T-helper 1 cell (primary cell): Measurements from ENCODE around the gene MAD1L1.

Experiments used
- DNase-seq, 5 donors: peaks; one replicate each; pipeline ENCODE4 v3.0.0-alpha.2; 2012 to 2020

MAD1L1 gene

DNA sequence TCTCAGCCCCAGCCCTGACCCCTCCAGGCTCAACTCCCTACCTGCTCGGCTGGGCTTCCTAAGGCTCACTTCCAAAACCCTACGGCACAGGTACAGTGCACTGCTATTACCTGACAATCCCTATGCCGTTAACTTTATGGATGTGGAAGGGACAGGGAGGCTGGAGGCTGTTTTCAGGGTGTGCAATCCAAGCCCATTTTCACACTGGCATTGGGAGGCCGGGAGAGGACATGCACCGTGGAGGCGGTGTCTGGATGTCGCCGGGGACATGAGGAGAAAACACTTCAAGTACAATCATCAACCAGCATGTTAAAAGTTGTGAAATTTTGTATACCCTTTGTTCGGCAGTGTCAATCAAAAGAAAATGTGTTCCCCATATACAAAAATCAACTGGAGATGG is 80.1 kb downstream of the MAD1L1 start:
- no peak for DNase-seq

DNA sequence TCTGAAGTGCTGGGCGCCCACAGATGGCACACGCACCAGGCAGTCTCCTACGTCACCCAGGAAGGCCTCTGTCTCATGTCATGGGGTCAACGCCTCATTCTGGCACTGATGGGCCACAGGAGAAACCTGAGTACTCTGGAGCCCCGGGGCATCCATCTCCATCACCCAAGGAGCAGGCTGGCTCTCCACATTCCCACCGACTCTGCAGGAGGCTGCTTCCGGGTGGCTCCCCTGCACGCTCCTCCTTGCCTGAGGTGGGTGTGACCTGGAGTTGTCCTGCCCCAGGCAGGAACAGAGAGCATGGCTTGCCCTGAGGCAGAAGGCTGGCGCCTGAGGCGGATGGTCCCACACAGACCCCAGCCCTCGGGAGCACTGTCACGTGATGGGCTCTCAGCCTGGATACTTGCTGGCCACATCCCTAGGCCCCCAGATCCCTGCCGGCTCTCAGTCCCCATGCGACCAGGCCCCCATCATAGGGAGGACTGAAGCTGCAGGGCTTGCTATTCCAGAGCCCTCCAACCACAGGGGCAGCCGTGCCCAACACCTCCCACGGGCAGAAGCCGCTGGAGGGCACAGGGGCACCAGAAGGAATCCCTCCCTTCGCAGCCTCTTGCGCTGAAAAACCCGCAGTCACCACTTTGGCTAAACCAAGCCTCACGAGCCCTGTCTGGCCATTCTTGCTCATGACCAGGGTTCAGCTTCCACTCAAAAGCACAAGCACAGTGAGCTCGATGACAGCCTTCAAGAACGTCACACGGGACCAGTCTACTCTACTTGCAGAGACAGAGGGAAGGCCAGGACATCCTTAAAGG is 80.7 kb downstream of the MAD1L1 start:
- DNase-seq = no peak

DNA sequence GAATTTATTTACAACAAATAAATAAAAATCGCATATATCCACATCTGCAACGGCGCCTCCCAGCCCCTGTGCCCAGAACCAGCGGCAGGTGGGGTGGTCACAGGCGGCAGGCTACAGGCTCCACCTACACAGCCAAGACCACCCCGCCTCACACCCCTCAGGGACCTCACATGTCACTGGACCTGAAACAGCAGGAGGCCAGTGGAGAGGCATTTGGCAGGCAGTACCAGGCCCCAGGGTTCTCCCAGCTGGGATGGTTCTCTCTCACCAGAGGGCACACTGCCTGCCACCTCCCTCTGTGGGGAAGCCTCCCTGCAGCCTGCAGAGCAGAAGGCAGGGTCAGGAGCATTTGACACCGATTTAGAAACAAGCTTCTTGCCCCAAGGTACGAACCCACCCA is 81.5 kb downstream of the MAD1L1 start:
- DNase-seq = no peak

DNA sequence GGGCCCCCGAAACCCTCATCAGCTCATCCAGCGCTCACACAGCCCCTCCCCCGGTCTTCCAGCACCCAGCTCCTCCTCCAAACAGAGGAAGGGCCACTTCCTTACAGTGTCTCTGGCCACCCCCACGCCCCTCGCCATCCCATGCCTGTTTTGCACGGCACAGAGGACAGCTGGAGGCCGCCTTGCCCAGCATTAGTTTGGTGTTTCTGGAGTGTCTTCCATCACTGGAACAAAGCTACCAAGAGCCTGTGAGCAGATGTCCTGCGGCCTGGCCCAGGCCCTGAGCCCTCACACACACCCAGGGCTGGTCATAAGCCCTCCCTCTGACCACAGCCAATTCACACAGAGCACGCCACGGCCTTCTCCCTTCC is 82.3 kb downstream of the MAD1L1 start:
- no peak for DNase-seq

DNA sequence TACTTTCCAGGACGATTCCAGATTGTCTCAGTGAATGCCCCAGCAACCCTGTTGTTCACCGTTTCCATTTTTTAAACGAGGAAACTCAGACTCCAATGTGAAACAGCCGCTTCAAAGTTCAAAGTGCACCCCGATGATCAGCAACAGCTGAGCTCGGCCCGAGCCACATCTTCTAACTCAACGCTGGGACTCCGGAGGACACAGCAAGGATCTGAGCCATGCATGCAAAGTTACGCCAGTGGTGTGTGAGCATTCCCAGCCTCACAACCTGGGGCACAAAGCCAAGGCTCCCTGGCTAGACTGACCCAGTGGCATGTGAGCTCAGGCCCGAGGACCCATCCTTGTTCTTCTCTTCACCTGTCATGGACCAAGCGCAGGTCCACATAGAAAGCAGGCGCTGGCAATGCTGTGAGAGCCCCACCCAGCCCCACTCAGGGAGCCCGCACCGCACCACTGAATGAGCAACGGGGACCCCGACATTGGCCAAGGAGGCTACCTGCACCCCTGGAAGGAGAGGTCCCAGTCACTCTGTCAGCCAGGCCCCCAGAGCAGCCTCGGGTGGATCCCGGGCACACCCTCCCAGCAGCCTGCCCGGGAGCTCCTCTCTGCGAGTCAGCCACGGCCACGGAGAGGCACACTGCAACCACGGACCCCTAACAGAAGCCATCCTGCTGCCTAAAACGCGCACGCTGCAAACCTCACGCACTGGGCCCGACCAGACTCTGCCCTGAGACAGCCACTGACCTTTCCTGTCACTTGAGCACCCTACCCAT is 82.9 kb downstream of the MAD1L1 start:
- DNase-seq = no peak

DNA sequence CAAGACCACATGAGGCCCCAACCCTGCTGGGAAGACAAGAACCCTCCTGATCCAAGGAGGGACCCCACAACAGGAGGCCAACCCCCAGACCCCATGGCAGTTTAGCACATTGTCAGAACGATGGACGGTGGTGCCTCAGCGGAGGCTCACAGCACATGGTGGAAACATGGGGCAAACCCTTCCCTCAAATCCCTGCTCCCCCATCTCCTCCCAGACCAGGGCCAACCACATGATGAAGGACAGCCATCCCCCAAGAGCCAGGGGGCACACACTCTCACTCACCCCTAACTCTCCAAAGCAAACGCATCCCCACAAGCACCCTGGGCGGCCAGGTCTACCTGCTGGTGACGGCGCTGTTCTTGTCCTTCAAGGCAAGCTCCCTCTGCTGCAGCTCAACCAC is 83.9 kb downstream of the MAD1L1 start:
- DNase-seq = no peak

DNA sequence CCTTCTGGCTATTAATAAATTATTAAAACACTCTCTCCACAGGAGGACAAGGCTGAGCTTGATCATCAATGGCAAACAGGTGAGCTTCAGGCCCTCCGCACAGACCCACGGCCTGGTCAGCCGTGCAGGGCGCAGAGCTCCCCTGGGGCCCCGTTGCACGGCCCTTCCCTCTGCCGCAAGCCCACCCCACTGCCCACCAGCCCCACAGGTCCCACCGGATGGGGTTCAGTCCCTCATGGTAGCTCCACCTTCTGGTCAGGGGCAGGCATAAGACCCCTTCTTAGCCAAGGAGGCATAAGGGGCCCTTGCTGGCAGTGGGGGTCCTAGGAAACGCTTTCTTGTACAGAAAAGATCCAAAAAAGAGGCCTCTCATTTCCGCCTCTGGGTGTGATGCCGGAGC is 84.6 kb downstream of the MAD1L1 start:
- no peak for DNase-seq

DNA sequence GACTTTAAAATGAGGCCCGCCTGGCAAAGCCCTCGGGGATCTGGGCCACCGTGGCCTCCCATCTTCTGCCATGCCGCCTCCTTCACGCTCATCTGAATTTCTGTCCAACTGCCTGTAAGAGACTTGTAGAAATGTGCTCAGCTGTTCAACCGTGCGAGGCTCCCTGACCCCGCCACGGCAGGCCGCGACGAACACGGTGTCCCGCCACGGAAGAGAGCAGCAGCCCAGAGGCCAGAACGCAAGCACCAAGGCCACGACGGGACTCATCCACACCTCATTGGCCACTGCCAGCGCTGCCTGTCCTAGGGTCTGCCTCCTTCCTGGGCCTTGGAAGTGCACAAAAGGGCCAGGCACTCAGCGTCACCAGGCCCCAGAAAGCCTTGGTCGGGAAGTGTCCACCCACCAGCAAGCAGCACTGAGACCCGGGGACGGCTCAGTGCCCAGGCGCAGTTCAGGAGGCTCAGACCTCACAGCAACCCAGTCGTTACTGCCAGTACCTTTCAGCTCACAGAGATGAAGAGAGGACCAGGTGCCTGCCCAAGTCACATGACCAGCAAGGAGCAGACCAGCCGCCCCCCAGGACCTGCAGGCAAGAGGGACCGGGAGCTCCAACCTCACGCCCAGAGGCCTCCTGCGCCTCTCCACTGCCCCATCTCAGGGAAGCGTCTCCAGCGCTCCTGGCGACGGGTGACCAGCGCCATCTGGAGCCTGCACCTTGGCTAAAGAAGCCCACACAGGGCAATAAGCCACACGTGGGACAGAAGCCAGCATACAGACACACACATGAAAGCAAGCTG is 85.9 kb downstream of the MAD1L1 start:
- DNase-seq = no peak

DNA sequence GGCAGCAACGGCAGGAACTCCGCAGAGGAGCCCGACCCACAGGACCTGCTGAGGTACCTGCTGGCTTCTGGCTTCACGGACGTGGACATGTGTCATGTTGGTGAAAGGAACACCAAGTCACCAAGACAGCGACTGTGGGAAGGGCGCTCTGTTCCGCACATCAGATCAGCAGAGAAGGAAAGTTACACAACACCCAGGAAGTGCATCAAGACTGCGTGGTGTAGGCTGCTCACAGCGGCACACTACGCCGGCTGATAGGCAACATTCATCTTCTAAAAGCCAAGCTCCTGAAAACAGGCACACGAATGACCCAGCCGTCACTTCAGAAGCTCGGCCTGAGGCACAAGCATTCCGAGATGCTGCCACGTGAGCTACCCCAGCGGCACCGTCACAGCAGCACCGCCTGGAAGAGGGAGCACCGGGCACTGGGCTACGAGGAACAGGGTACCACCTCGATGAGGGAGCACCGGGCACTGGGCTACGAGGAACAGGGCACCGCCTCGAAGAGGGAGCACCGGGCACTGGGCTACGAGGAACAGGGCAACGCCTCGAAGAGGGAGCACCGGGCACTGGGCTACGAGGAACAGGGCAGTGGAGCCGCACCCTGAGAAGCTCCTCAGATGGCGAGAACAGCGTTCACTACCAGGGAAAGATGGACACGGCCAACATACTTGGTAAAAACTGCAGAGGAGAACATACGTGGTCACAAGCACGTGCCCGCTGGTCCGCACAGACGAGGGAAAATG is 86.7 kb downstream of the MAD1L1 start:
- no peak for DNase-seq

DNA sequence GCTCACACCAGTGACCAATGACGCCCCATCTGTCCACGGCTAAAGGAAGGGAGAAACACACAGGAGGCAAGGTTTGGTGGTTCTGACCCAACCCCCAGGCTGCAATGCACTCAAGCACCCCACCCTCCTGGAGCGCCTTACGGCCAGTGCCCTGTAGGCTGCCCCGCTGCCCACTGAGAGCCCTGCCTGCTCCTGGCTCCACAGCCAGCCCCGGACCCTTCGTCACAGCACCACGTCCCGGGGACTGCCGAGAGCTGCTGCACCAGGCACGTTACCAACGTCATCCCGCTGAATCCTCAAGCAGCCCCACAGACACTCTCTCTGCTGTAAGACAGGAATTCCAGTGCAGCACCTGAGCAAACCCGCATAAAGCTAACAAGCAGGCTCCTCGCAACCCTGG is 87.8 kb downstream of the MAD1L1 start:
- no peak for DNase-seq

DNA sequence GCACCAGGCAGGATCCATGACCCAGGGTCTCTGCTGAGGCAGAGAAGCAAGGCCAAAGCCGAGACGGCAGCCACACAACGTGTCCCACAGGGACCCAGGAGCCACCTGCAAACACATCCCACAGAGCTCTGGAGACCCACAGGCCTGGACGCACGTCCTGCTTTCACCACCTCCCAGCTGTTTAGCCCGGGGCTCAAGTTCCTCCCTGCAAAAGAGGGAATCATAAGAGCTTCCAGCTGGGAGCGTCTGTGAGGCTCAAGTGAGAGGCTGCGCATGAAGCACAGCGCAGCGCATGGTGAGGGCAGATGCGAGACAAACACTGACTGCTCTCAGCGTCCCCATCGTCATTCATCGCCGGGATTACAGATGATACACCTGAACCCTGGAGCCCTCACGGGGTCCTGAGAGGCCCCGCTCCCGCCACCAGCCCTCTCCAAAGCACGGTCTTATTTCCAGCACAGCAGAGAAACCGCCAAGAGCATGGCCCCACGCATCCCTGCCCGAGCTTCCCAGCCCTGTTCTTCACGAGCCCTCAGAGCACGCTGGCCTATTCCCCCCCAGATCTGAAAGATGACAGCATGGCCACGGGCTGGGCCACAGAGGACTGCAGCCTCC is 88.7 kb downstream of the MAD1L1 start:
- DNase-seq = no peak

DNA sequence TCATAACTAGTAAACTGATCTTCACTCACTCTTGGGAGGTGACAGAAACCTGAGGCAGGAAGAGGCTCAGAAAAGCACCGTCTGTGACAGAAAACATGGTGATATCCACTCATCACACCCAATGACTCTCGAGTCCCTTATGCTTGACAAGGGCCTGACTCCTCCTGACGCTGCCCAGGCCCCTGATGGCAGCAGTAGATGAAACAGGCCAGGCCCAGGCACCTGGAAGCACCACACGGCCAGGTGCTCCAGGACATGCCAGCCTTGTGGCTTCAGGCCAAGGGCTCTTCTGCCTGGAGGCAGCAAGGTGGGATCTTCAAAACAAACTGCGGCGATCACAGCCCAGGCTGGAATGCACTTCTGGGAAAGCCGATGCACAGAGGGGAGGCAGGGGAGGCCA is 89.3 kb downstream of the MAD1L1 start:
- no peak for DNase-seq

DNA sequence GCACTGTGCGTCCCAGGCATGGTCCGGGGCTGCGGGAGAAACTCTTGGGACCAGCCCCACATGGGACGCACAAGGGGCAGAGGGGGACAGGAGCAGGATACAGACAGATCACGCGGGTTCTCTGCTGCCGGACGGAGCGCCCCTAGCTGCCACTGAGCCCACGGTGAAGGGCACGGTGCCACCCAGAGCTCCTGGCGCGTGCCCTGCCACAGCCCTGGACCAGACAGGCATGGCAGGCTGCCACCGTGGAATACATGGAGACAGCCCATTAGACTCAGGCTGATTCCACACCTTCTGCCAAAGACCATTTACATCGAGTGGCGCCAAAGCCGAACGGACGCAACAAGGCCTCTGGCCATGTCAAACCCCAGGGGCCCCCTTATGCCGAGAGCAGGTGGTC is 90.4 kb downstream of the MAD1L1 start:
- DNase-seq = no peak

DNA sequence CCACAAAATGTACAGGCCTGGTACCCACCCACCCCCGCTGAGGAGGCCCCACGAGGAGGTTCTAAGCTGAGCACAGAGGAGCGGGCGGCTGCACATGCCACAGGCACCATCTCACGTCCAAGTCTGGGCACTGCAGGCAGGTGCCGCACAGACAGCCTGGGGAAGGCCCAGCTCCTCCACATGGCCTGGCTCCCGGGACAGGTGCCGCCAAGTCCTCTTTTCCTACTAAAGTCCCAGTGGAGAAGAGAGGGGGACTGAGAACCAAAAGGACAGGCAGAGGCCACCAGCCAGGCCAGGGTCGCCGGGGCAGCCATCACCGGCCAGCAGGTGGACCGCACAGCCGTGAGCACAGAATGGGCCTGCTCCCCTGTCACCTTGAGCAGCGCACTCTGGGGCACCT is 91.1 kb downstream of the MAD1L1 start:
- DNase-seq = no peak

DNA sequence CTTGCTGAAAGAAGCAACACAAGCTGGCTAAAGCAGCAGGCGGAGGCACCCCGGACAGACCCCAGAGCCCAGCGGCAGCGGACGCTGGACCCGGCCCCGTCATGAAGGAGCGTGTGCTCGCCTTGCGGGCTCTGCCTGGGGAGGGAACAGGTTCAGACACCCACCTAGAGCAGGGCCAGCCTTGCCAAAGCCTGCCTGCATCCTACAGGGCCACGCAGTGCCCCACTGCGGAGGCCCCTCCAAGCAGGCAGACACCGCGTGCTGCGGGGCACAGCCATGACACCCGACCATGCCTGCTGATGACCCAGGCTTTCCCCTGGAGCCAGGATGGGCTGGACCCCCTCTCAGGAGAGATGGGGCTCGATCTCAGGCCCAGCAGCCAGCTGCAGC is 91.7 kb downstream of the MAD1L1 start:
- DNase-seq = no peak

DNA sequence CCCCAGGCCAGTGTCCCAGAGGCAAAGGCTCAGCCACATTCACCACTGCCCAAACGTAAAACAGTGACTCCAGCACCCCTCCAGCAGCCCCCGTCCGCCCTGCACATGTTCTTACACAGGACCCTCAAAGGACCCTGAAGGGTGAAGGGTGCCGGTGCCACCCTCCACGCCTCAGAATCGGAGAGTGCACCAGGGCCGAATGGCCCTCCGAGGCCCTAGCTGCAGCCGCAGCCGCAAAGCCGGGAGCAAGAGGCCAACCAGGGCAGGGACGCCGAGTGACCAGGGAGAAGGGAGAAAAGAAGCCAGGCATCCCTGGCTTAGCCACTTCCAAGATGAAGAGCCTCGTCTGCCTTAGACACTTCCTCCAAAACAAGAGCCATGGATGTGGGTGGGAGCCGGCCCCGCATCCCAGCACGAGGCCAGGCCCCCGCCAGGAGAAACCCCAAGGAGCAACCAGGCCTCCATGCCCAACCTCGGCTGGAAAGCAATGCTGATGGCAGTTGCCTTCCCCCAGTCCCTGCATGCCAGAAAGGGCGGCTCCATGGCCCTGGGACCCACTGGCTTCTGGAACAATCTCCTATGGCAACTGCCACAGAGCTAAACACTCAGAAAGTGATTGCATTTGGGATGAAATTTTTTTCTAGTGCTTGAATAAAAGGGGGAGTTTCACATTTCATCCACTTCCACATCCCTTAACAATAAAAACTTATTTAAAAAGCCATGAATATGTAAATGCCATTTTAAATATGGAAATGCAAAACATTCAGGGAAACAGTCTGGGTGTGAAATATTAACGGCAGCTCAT is 92.3 kb downstream of the MAD1L1 start:
- DNase-seq = no peak

DNA sequence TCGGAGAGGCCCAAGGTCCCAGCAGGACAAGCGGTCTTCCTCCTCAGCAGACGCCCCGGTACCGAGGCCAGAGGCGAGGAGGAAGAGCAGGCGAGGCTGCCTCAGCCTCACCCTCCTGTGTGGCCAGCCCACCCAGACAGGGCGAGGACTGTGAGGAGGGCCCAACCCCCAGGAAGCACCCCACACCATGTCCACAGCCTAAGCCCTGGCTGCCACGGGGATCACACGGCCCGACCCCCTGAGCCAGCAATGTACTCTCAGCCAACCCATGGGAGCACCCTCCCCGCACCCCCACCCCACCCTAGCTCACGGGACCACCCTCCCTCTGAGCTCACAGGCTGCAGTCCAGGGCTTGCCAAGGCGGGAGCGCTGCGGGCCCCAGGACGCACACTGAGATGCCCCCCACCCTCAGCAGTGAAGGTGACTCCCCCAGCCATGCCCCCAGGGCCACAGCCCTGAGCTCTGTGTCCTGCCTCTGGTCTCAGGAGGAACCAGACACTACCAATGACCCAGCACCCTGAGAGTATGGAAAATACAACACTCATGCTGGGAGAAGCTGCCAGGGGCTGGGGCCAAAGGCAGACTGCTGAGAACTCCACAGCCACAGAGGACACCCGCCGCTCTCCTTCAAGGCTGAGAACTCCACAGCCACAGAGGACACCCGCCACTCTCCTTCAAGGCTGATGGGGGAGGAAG is 93.6 kb downstream of the MAD1L1 start:
- no peak for DNase-seq

DNA sequence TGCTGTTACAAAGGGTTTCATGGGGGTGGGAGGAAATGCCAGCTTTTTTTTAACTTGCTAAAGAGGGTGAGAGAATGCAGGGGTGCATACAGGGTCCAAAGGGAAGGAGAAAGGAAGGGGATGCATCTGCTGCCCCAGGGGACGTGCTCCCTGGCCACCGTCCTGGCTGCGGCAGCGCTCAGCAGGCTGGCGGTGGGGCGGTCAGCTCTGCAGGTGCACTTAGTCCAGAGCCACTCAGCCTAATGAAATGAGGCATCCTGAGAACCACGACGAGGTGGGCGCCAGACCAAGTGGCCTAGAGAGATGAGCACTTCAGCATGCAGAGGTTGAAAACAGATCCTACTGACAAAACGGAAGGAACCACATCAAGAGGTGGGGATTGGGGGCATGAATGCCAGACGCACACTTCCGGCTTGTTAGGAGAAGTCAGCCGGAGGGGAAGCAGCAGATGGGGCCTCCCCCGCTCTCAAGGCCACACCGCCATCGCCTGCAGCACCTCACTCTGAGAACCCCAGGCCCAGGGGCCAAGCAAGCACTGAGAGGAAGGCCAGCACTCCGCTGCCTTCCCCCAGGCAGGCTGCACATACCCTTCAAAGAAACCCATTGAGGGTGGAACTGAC is 94.5 kb downstream of the MAD1L1 start:
- peak in 2 of 5 donors; percentile 20 to 26 for DNase-seq

DNA sequence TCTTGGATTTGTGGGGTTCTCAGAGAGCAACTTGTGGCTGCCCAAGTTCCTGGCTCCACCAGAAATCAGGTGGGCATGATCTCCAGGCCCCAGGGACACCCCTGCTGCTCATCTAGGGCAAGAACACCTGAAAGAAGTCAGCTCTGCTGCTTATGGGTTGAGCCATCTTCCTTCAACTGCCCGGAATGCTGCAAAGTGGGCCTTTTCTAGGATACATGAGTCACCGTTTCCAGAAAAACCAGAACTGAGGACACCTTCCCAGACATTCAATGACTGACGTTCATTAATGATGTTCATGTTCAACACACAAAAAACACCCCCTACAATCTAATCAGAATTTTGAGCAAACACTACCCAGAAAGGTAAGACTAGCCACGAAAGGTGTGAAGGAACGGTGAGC is 98.0 kb downstream of the MAD1L1 start:
- DNase-seq = no peak

DNA sequence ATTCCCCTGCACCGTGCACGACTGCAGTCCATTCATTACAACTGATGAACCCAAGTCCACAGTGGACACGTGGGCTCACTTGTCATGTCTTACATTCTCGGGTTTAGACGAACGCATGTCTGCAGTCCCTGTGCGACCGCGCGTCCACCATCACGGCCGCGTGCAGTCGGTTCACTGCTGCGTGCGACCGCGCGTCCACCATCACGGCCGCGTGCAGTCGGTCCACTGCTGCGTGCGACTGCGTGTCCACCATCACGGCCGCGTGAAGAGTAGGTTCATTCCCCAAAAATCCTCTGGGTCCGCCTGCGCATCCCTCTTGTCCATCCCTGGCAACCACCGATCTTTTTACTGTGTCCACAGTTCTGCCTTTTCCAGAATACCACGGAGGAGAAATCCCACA is 100.5 kb downstream of the MAD1L1 start:
- DNase-seq = no peak
